Heart right ventricle (tissue), 16 donors: Measurements from ENCODE around the gene SOX8. TPM values are rescaled to one million over a fixed set of nuclear protein-coding genes. Genes with fewer than 3 reads are reported as not detected.

Experiments
- ATAC-seq, 8 donors: fragments of 200-7000 bp; cut with Tn5 transposase; one replicate each; pipeline ENCODE4 v1.9.1; 2020; ENCODE audit warnings: mild to moderate bottlenecking in 8 of 8, moderate library complexity in 8 of 8, moderate number of reproducible peaks in 1 of 8
- DNase-seq, 2 donors: peaks; one replicate each; pipeline ENCODE4 v3.0.0-alpha.2; 2020
- H3K27ac ChIP-seq, 10 donors: fragments of 200-600 bp; sonication (generic) in 2 of 10; one replicate each; pipeline versions ENCODE4 v1.5.0 to v1.8.0; 2020 to 2022; ENCODE audit warnings: mild to moderate bottlenecking in 3 of 10
- H3K27me3 ChIP-seq, 7 donors: fragments of 200-600 bp; one replicate each; pipeline ENCODE4 v1.8.0; 2021 to 2022; ENCODE audit warnings: mild to moderate bottlenecking in 2 of 7
- H3K36me3 ChIP-seq, 9 donors: fragments of 200-600 bp; sonication (generic) in 1 of 9; one replicate each; pipeline versions ENCODE4 v1.5.0 to v1.8.0; 2020 to 2022; ENCODE audit warnings: mild to moderate bottlenecking in 2 of 9
- H3K4me1 ChIP-seq, 9 donors: fragments of 200-600 bp; sonication (generic) in 1 of 9; one replicate each; pipeline versions ENCODE4 v1.5.0 to v1.8.0; 2020 to 2022; ENCODE audit warnings: mild to moderate bottlenecking in 4 of 9
- H3K4me3 ChIP-seq, 10 donors: fragments of 200-600 bp; sonication (generic) in 2 of 10; one replicate each; pipeline versions ENCODE4 v1.5.0 to v1.8.0; 2020 to 2022; ENCODE audit warnings: mild to moderate bottlenecking in 7 of 10, moderate library complexity in 2 of 10
- H3K9me3 ChIP-seq, 11 donors: fragments of 200-600 bp in 10 of 11; sonication (generic) in 2 of 11; one replicate each; pipeline versions ENCODE4 v1.5.0 to v1.8.0; 2013 to 2022; ENCODE audit warnings: mild to moderate bottlenecking in 2 of 11, control low read depth in 1 of 11, moderate library complexity in 1 of 11
- WGBS, 2 donors: extraction: QIAGEN DNeasy Blood & Tissue Kit; methylation state at CpG; one replicate each; pipeline ENCODE4 v1.1.7; 2013; ENCODE audit warnings: inconsistent platforms in 1 of 2; 5-methylcytosine and 5-hydroxymethylcytosine counted together
- intact Hi-C, 10 donors: fragments of 100-400 bp; cut with DNase I; formaldehyde crosslinking; loops; one replicate each; pipeline versions ENCODE4 v1.11.1 to v1.14.2; 2022
- polyA plus RNA-seq, 2 donors: library from polyadenylated mRNA; stranded (reverse); fragments of 200-250 nt; gene quantifications; one replicate each; pipeline ENCODE4 v1.2.3, GENCODE V29; 2013
- total RNA-seq, 10 donors: library from RNA; stranded (reverse); fragmentation: NEBNext Ultra II Directional in 3 of 10; extraction: Animal tissue kit (Norgen Biotek cat#: 25700) in 3 of 10; gene quantifications; one replicate each; pipeline versions ENCODE4 v1.2.1 to v1.2.4, GENCODE V29; 2021 to 2023
- TF ChIP-seq, protein P1 (sequence below), 9 donors: fragments of 200-600 bp; sonication (generic) in 2 of 9; IDR thresholded peaks; one replicate each; pipeline versions ENCODE4 v1.5.0 to v1.8.0; 2021 to 2022; ENCODE audit warnings: antibody characterized with exemption in 9 of 9, mild to moderate bottlenecking in 5 of 9, moderate library complexity in 1 of 9
- donor health status: Arrhythmogenic right ventricular cardiomyopathy.
- donor health status: ischemic (EF 13 %, LVEDD 7.1; RV severe dilation, severe dysfunction).
- donor health status: healthy with polysubstance abuse.
- donor health status: DM: no; HTN: yes; CAD: no.
- donor health status: DM: no; HTN: no; CAD: no.
- donor health status: ischemic (EF 25% LVEDD 6.9; RV normal size, moderate dysfunction).
- donor health status: ischemic (EF 25% LVEDD 5.7; RV mildly dilated, moderate dysfunction).
- donor health status: healthy.
- donor health status: DM: yes; HTN: yes; CAD: no.
- donor health status: Ischemic cardiomyopathy.
- donor health status: ischemic (EF 35%, LVEDD 5.7; RV mildly dilated, moderate dysfunction).
- donor health status: nonischemic (EF 11% LVEDD 7.7; RV severe dilation, severe dysfunction).
- donor health status: DM: yes; HTN: yes; CAD: no.
- donor health status: PGD.
- donor health status: ischemic (EF 29% LVEDD 5.4; RV normal size, mild dysfunction).
- donor health status: nonischemic (EF 23%, LVEDD 6.1; RV moderate dilation, normal function).

Gene SOX8
- total and polyA plus RNA-seq, 12 donors: 0.35 to 2.3 (median 1.0) TPM

DNA sequence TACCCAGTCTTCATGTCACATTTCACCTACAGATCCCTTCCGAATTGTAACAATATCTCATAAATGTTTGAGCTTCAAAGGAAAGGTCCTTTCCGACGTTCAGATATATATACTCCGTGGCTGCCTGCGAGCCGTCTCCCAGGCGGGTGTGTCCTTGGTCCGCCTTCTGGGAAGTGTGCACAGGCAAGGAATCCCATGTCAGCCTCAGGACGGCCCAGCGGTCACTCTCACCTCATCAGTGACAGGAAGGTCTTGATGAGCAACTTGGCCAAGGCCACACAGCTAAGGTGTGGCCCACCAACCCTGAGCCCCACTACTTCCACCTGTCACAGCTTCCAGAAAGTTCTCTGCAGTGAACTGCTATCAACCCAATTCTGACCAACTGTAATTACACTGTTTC lies 15.1 kb upstream of the SOX8 start:
- Histone ChIP-seq H3K4me1 (peaks cover 9 to 28% (median 21%) of the 10 kb centered on the region in 9 donors), H3K9me3 (peaks cover 0 to 9% (median 0%) of the 10 kb centered on the region in 11 donors), H3K4me3 (no peak overlapping the region), H3K36me3 (peaks cover 0 to 33% (median 0%) of the 10 kb centered on the region in 9 donors), H3K27ac (no peak overlapping the region), H3K27me3 (no peaks in the 10 kb centered on the region)
- intact Hi-C loops: no loop called here
- DNase-seq: no peak
- 98% methylated on average over 10 of the region's 10 CpGs for WGBS, 2 donors
- no peak for ATAC-seq
- TF ChIP-seq, protein P1, sequence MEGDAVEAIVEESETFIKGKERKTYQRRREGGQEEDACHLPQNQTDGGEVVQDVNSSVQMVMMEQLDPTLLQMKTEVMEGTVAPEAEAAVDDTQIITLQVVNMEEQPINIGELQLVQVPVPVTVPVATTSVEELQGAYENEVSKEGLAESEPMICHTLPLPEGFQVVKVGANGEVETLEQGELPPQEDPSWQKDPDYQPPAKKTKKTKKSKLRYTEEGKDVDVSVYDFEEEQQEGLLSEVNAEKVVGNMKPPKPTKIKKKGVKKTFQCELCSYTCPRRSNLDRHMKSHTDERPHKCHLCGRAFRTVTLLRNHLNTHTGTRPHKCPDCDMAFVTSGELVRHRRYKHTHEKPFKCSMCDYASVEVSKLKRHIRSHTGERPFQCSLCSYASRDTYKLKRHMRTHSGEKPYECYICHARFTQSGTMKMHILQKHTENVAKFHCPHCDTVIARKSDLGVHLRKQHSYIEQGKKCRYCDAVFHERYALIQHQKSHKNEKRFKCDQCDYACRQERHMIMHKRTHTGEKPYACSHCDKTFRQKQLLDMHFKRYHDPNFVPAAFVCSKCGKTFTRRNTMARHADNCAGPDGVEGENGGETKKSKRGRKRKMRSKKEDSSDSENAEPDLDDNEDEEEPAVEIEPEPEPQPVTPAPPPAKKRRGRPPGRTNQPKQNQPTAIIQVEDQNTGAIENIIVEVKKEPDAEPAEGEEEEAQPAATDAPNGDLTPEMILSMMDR (IDR thresholded peaks at IDR 0.05): no peak

- H3K4me1 ChIP-seq: peaks cover 9 to 28% (median 21%) of the 10 kb centered on the region in 9 donors
- DNase-seq (no peak), ATAC-seq (no peak)
- H3K4me3 ChIP-seq: no peak overlapping the region
- H3K27ac ChIP-seq: no peak overlapping the region
- no peaks in the 10 kb centered on the region for H3K27me3 ChIP-seq
- TF ChIP-seq, protein P1 (IDR thresholded peaks at IDR 0.05): no peak
- peaks cover 0 to 9% (median 0%) of the 10 kb centered on the region in 11 donors for H3K9me3 ChIP-seq
- intact Hi-C loops: no loop called here
- 93 to 95% methylated on average over 20 of the region's 20 CpGs for WGBS, 2 donors
- H3K36me3 ChIP-seq: peaks cover 0 to 33% (median 0%) of the 10 kb centered on the region in 9 donors
Observed at GRCh38 chr16:967077-967541, 14.5 kb upstream of the SOX8 start.

DNA sequence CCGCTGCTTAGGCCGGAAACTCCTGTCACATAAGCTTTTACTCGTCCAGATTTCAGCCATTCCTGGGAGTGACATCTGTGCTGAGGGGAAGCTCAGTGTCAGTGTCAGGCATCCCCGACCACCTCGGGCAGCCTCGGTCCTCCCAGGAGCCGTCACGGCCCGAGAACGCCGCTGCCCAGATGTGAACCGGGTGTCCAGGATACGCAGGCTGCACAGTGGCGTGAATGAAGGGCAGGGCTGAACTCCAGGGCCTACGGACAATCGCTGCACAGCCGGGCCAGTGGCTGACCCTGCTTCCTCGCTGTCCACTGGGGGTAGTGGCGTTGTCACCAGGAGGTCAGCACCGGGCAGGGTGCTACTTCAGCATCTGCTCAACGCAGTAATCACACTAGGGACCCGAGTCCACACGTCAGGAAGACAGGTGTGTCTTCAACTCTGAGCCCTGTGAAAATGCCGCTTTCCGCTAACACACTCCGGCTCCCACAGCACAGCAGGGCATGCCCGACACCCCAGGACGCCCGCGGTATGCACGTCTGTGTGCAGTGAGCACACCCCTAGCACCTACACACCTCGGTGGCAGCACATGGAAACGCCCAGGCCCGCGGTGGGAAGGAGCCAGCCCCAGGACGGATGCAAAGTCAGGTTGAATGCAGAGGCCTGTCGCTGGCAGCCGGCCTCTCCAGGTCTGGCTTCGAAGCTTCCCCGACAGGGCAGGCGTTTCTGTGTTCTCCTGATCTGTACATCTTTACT lies 13.8 kb upstream of the SOX8 start:
- TF ChIP-seq, protein P1 (IDR thresholded peaks at IDR 0.05): no peak
- peaks cover 0 to 9% (median 0%) of the 10 kb centered on the region in 11 donors for H3K9me3 ChIP-seq
- no peak for ATAC-seq
- WGBS, 2 donors: 96% methylated on average over 41 of the region's 41 CpGs
- no peaks in the 10 kb centered on the region for H3K27me3 ChIP-seq
- H3K36me3 ChIP-seq: peaks cover 0 to 33% (median 0%) of the 10 kb centered on the region in 9 donors
- intact Hi-C loops: no loop called here
- no peak overlapping the region for H3K4me3 ChIP-seq
- no peak overlapping the region for H3K27ac ChIP-seq
- DNase-seq: no peak
- H3K4me1 ChIP-seq: peaks cover 9 to 28% (median 21%) of the 10 kb centered on the region in 9 donors

- no peak for ATAC-seq
- WGBS, 2 donors: 84 to 87% methylated on average over 8 of the region's 8 CpGs
- intact Hi-C loops: no loop called here
Observed at GRCh38 chr16:968620-969019, 12.9 kb upstream of the SOX8 start.

More at GRCh38 chr16:968620-969019, 12.9 kb upstream of the SOX8 start:
- H3K27ac ChIP-seq: no peak overlapping the region
- H3K27me3 ChIP-seq: no peaks in the 10 kb centered on the region
- H3K4me1 ChIP-seq: peaks cover 9 to 22% (median 18%) of the 10 kb centered on the region in 9 donors
- H3K4me3 ChIP-seq: no peak overlapping the region
- TF ChIP-seq, protein P1 (IDR thresholded peaks at IDR 0.05): no peak
- H3K9me3 ChIP-seq: peaks cover 0 to 9% (median 0%) of the 10 kb centered on the region in 11 donors
- H3K36me3 ChIP-seq: peaks cover 0 to 33% (median 0%) of the 10 kb centered on the region in 9 donors
- DNase-seq: no peak
